HEK293T (cell line): Measurements from ENCODE around the gene PPM1N.

Experiments
- ELF4 ChIP-seq: fragments of 450-650 bp; IDR thresholded peaks from 2 replicates; pipeline ENCODE4 v1.6.1; 2017; ENCODE audit warnings: antibody characterized with exemption
- HDGF ChIP-seq: fragments of 450-650 bp; IDR thresholded peaks from 2 replicates; pipeline ENCODE4 v1.6.1; 2017; ENCODE audit warnings: antibody characterized with exemption, borderline replicate concordance
- L3MBTL2 ChIP-seq: fragments of 450-650 bp; conservative IDR thresholded peaks from 2 replicates; pipeline ENCODE4 v1.6.1; 2016; ENCODE audit warnings: mild to moderate bottlenecking
- PKNOX1 ChIP-seq: fragments of 450-650 bp; IDR thresholded peaks from 2 replicates; pipeline ENCODE4 v1.6.1; 2016
- SP1 ChIP-seq: fragments of 450-650 bp; IDR thresholded peaks from 2 replicates; pipeline ENCODE4 v1.6.1; 2017
- SUZ12 ChIP-seq: fragments of 450-650 bp; IDR thresholded peaks from 2 replicates; pipeline ENCODE4 v1.6.1; 2016; ENCODE audit warnings: mild to moderate bottlenecking
- TARDBP ChIP-seq: fragments of 450-650 bp; IDR thresholded peaks from 2 replicates; pipeline ENCODE4 v1.6.1; 2016

GRCh38 chr19:45471111-45471930 is 26.9 kb upstream of the PPM1N start:
- TF ChIP-seq SP1 (no peak), SUZ12 (no peak), L3MBTL2 (no peak), PKNOX1 (no peak), TARDBP (no peak), HDGF (no peak), ELF4 (no peak)
